ENCODE measurements around the gene LAMC1. TPM values are rescaled to one million over a fixed set of nuclear protein-coding genes. Genes with fewer than 3 reads are reported as not detected.

Gene LAMC1
- total RNA-seq, 2 donors from 2014 or later: 273 to 362 TPM

- H3K27me3 ChIP-seq (replicated peaks; ENCODE audit: insufficient read depth): no peaks in the 10 kb centered on the region
- DNase-seq (ENCODE audit: low spot score) (no peak), ATAC-seq (ENCODE audit: insufficient number of reproducible peaks, low FRiP score, low read depth) (no peak)
- no peak for TF ChIP-seq CTCF (IDR thresholded peaks at IDR 0.05)
- no peak overlapping the region for H3K27ac ChIP-seq
- no peaks in the 10 kb centered on the region for H3K4me1 ChIP-seq (ENCODE audit: control insufficient read depth in 1 of 2, low read depth in 2 of 2)
- H3K4me3 ChIP-seq: no peak overlapping the region
- H3K9me3 ChIP-seq: no peaks in the 10 kb centered on the region
- peaks cover 32% of the 10 kb centered on the region for H3K36me3 ChIP-seq
Observed at GRCh38 chr1:183116416-183116815, 93.2 kb downstream of the LAMC1 start.

- H3K9me3 ChIP-seq: no peaks in the 10 kb centered on the region
- no peak for TF ChIP-seq CTCF (IDR thresholded peaks at IDR 0.05)
- no peak overlapping the region for H3K27ac ChIP-seq
- H3K4me1 ChIP-seq (ENCODE audit: control insufficient read depth in 1 of 2, low read depth in 2 of 2): no peaks in the 10 kb centered on the region
- H3K27me3 ChIP-seq (replicated peaks; ENCODE audit: insufficient read depth): no peaks in the 10 kb centered on the region
- ATAC-seq (ENCODE audit: insufficient number of reproducible peaks, low FRiP score, low read depth) (no peak), DNase-seq (ENCODE audit: low spot score) (no peak)
- peaks cover 75% of the 10 kb centered on the region for H3K36me3 ChIP-seq
- no peak overlapping the region for H3K4me3 ChIP-seq
Observed at GRCh38 chr1:183121609-183122008, 98.4 kb downstream of the LAMC1 start.

- H3K4me1 ChIP-seq (ENCODE audit: control insufficient read depth in 1 of 2, low read depth in 2 of 2): no peaks in the 10 kb centered on the region
- DNase-seq (ENCODE audit: low spot score): no peak
- no peaks in the 10 kb centered on the region for H3K9me3 ChIP-seq
- no peak for TF ChIP-seq CTCF (IDR thresholded peaks at IDR 0.05)
- no peaks in the 10 kb centered on the region for H3K27me3 ChIP-seq (replicated peaks; ENCODE audit: insufficient read depth)
- no peak overlapping the region for H3K27ac ChIP-seq
- peaks cover 62% of the 10 kb centered on the region for H3K36me3 ChIP-seq
- H3K4me3 ChIP-seq: no peak overlapping the region
- ATAC-seq (ENCODE audit: insufficient number of reproducible peaks, low FRiP score, low read depth): no peak
Observed at GRCh38 chr1:183124259-183124658, 101.0 kb downstream of the LAMC1 start.

- DNase-seq (ENCODE audit: low spot score): no peak
- Histone ChIP-seq H3K27me3 (replicated peaks; ENCODE audit: insufficient read depth) (no peaks in the 10 kb centered on the region), H3K36me3 (peaks cover 69% of the 10 kb centered on the region), H3K27ac (no peak overlapping the region), H3K4me3 (no peak overlapping the region), H3K4me1 (ENCODE audit: control insufficient read depth in 1 of 2, low read depth in 2 of 2) (no peaks in the 10 kb centered on the region), H3K9me3 (no peaks in the 10 kb centered on the region)
- no peak for ATAC-seq (ENCODE audit: insufficient number of reproducible peaks, low FRiP score, low read depth)
- no peak for TF ChIP-seq CTCF (IDR thresholded peaks at IDR 0.05)
Observed at GRCh38 chr1:183125279-183125999, 102.2 kb downstream of the LAMC1 start.

GRCh38 chr1:183126000-183126366 is 102.8 kb downstream of the LAMC1 start:
- Histone ChIP-seq H3K27me3 (replicated peaks; ENCODE audit: insufficient read depth) (no peaks in the 10 kb centered on the region), H3K27ac (no peak overlapping the region), H3K36me3 (peaks cover 71% of the 10 kb centered on the region), H3K4me3 (no peak overlapping the region), H3K4me1 (ENCODE audit: control insufficient read depth in 1 of 2, low read depth in 2 of 2) (no peaks in the 10 kb centered on the region), H3K9me3 (no peaks in the 10 kb centered on the region)
- no peak for DNase-seq (ENCODE audit: low spot score)
- no peak for TF ChIP-seq CTCF (IDR thresholded peaks at IDR 0.05)
- no peak for ATAC-seq (ENCODE audit: insufficient number of reproducible peaks, low FRiP score, low read depth)
